SU-DHL-6 (cell line): ENCODE results near the gene POLR3B.

Experiments used
- CTCF ChIP-seq: fragments of 200-600 bp; sonication (generic); IDR thresholded peaks from one replicate; pipeline ENCODE4 v1.5.1; 2017; ENCODE audit warnings: antibody characterized with exemption, mild to moderate bottlenecking, low read length, moderate library complexity; ENCODE audit not compliant: insufficient read depth, poor library complexity, severe bottlenecking
- EZH2phosphoT487 ChIP-seq: fragments of 200-600 bp; sonication (generic), shearing (Covaris generic); conservative IDR thresholded peaks from 2 replicates; pipeline ENCODE4 v1.6.1; 2018; ENCODE audit warnings: mild to moderate bottlenecking, antibody characterized with exemption, low read length, moderate library complexity, mixed read lengths

- TF ChIP-seq CTCF = no peak
- TF ChIP-seq EZH2phosphoT487 = no peak
Observed at GRCh38 chr12:106360400-106360994, 2.9 kb downstream of the POLR3B start.
